A549 treated with Hydrocortisone at 1 μM for 4 hours (cell line): ENCODE data around the gene PSEN1. TPM values are rescaled to one million over a fixed set of nuclear protein-coding genes. Genes with fewer than 3 reads are reported as not detected.

Experiments used
- total RNA-seq: library from RNA; stranded (reverse); fragments of 200-300 nt; extraction: Qiagen RNA extraction; gene quantifications from 5 replicates; pipeline ENCODE4 v1.2.3, GENCODE V29; 2022

Gene PSEN1
- 58.5 to 82.0 TPM (median 63.7 TPM) in 5 replicates for total RNA-seq

GRCh38 chr14:73136387-73137225 is at the start of gene PSEN1:
Gene PSEN1, plus strand, starts transcription at chr14:73136507. Its CDS starts 11,513 bp downstream, at chr14:73148020.

GRCh38 chr14:73237219-73237785 is 101.0 kb downstream of the PSEN1 start, which contains the start of gene PAPLN:
Gene PAPLN, plus strand, starts transcription at chr14:73237506. Its CDS starts 2,273 bp downstream, at chr14:73239779.

Other genes with a start within 250 kb of the PSEN1 start
- 0.07 to 0.13 TPM (median 0.09 TPM) in 5 replicates for gene DPF3, start 242.4 kb upstream of the PSEN1 start, total RNA-seq
- 25.4 to 32.5 TPM (median 27.2 TPM) in 5 replicates for gene DCAF4, start 210.0 kb upstream of the PSEN1 start, total RNA-seq
- gene ZFYVE1, start 109.4 kb upstream of the PSEN1 start, total RNA-seq, result 9.6 to 11.2 TPM (median 9.6 TPM) in 5 replicates
- gene RBM25, start 78.0 kb upstream of the PSEN1 start, total RNA-seq, result 47.3 to 67.2 TPM (median 52.7 TPM) in 5 replicates
- 4.4 to 5.6 TPM (median 5.3 TPM) in 5 replicates for gene PAPLN, start 101.0 kb downstream of the PSEN1 start, total RNA-seq